H9 (cell line): ENCODE data around the gene CAPNS1. TPM values are rescaled to one million over a fixed set of nuclear protein-coding genes. Genes with fewer than 3 reads are reported as not detected.

ENCODE experiments used
- DNase-seq: peaks from one replicate; pipeline ENCODE4 v3.0.0-alpha.2; 2017
- H2AFZ ChIP-seq: one replicate; pipeline ENCODE4 v1.6.1; 2013; ENCODE audit warnings: mild to moderate bottlenecking, low read length, control low read depth, moderate library complexity
- H2AK5ac ChIP-seq: 2 replicates; pipeline ENCODE4 v1.6.1; 2013; ENCODE audit warnings: low read length, control low read depth, mixed read lengths; ENCODE audit not compliant: insufficient read length
- H2BK120ac ChIP-seq: one replicate; pipeline ENCODE4 v1.6.1; 2013; ENCODE audit warnings: low read depth, mild to moderate bottlenecking, low read length, control low read depth, inconsistent platforms; ENCODE audit not compliant: poor library complexity, severe bottlenecking
- H2BK12ac ChIP-seq: 2 replicates; pipeline ENCODE4 v1.6.1; 2013; ENCODE audit warnings: low read length, control low read depth, mixed read lengths, low read depth; ENCODE audit not compliant: insufficient read length
- H2BK15ac ChIP-seq: 2 replicates; pipeline ENCODE4 v1.6.1; 2013; ENCODE audit warnings: low read depth, low read length, control low read depth
- H2BK20ac ChIP-seq: one replicate; pipeline ENCODE4 v1.6.1; 2013; ENCODE audit warnings: low read depth, mild to moderate bottlenecking, low read length, control low read depth, inconsistent platforms; ENCODE audit not compliant: poor library complexity, severe bottlenecking
- H2BK5ac ChIP-seq: 2 replicates; pipeline ENCODE4 v1.6.1; 2013; ENCODE audit warnings: low read length, control low read depth, mixed read lengths; ENCODE audit not compliant: insufficient read length
- H3K14ac ChIP-seq: 2 replicates; pipeline ENCODE4 v1.6.1; 2013; ENCODE audit warnings: low read length, control low read depth; ENCODE audit not compliant: insufficient read depth
- H3K18ac ChIP-seq: 2 replicates; pipeline ENCODE4 v1.6.1; 2013; ENCODE audit warnings: low read depth, mild to moderate bottlenecking, mixed read lengths, low read length, control low read depth; ENCODE audit not compliant: insufficient read length
- H3K23ac ChIP-seq: 2 replicates; pipeline ENCODE4 v1.6.1; 2013; ENCODE audit warnings: low read length, control low read depth, mixed read lengths, low read depth; ENCODE audit not compliant: insufficient read length
- H3K23me2 ChIP-seq: 2 replicates; pipeline ENCODE4 v1.6.1; 2013; ENCODE audit warnings: low read depth, mild to moderate bottlenecking, mixed read lengths, low read length, control low read depth; ENCODE audit not compliant: insufficient read length, poor library complexity, severe bottlenecking
- H3K27ac ChIP-seq: 2 replicates; pipeline ENCODE4 v1.5.1; 2013; ENCODE audit warnings: low read length, control low read depth, mixed read lengths, low read depth; ENCODE audit not compliant: insufficient read length
- H3K27me3 ChIP-seq: 2 replicates; pipeline ENCODE4 v1.6.1; 2013; ENCODE audit warnings: low read length, control low read depth, inconsistent platforms; ENCODE audit not compliant: insufficient read depth
- H3K4ac ChIP-seq: 2 replicates; pipeline ENCODE4 v1.6.1; 2013; ENCODE audit warnings: low read depth, mild to moderate bottlenecking, control low read depth, inconsistent platforms, low read length, moderate library complexity
- H3K4me1 ChIP-seq: 2 replicates; pipeline ENCODE4 v1.6.1; 2013; ENCODE audit warnings: low read length, control low read depth, inconsistent platforms; ENCODE audit not compliant: insufficient read depth
- H3K4me2 ChIP-seq: 2 replicates; pipeline ENCODE4 v1.6.1; 2013; ENCODE audit warnings: low read length, control low read depth, mixed read lengths; ENCODE audit not compliant: insufficient read length, insufficient read depth
- H3K56ac ChIP-seq: 2 replicates; pipeline ENCODE4 v1.6.1; 2013; ENCODE audit warnings: low read depth, mild to moderate bottlenecking, mixed read lengths, low read length, control low read depth; ENCODE audit not compliant: insufficient read length
- H3K79me1 ChIP-seq: 2 replicates; pipeline ENCODE4 v1.6.1; 2013; ENCODE audit warnings: low read depth, mild to moderate bottlenecking, moderate library complexity, low read length, control low read depth, inconsistent platforms; ENCODE audit not compliant: insufficient read depth, poor library complexity, severe bottlenecking
- H3K79me2 ChIP-seq: 2 replicates; pipeline ENCODE4 v1.6.1; 2013; ENCODE audit warnings: low read length, control low read depth, inconsistent platforms; ENCODE audit not compliant: insufficient read depth
- H3K9ac ChIP-seq: 2 replicates; pipeline ENCODE4 v1.6.1; 2013; ENCODE audit warnings: low read length, control low read depth, mixed read lengths; ENCODE audit not compliant: insufficient read length; ENCODE audit errors: extremely low read depth
- H3K9me3 ChIP-seq: one replicate; pipeline ENCODE4 v1.6.1; 2013; ENCODE audit warnings: low read depth, low read length, inconsistent platforms; ENCODE audit not compliant: control insufficient read depth
- H3T11ph ChIP-seq: one replicate; pipeline ENCODE4 v1.6.1; 2013; ENCODE audit warnings: mild to moderate bottlenecking, low read length, control low read depth, inconsistent platforms
- H4K20me1 ChIP-seq: one replicate; pipeline ENCODE4 v1.6.1; 2013; ENCODE audit not compliant: control insufficient read depth, insufficient read length, insufficient read depth
- H4K5ac ChIP-seq: 2 replicates; pipeline ENCODE4 v1.6.1; 2013; ENCODE audit warnings: low read depth, mild to moderate bottlenecking, mixed read lengths, low read length, control low read depth; ENCODE audit not compliant: insufficient read length
- H4K8ac ChIP-seq: replicated peaks from 2 replicates; pipeline ENCODE4 v1.6.1; 2013; ENCODE audit warnings: low read length, control low read depth, mixed read lengths, low read depth; ENCODE audit not compliant: insufficient read length
- H4K91ac ChIP-seq: 2 replicates; pipeline ENCODE4 v1.6.1; 2013; ENCODE audit warnings: low read depth, mild to moderate bottlenecking, moderate library complexity, mixed read lengths, low read length, control low read depth; ENCODE audit not compliant: insufficient read length
- H3K27ac Mint-ChIP-seq, 3 experiments: 2 replicates in 2 of 3; 3 replicates in 1 of 3; pipeline ENCODE4 v1.8.0; 2020 to 2021; ENCODE audit warnings: mixed read lengths in 3 of 3, mild to moderate bottlenecking in 1 of 3, moderate library complexity in 1 of 3
- H3K27me3 Mint-ChIP-seq: 2 replicates; pipeline ENCODE4 v1.8.0; 2021; ENCODE audit warnings: low read depth, mild to moderate bottlenecking, moderate library complexity, mixed read lengths
- H3K36me3 Mint-ChIP-seq, 3 experiments: 2 replicates in 2 of 3; 3 replicates in 1 of 3; pipeline ENCODE4 v1.8.0; 2020 to 2021; ENCODE audit warnings: low read depth in 3 of 3, mixed read lengths in 3 of 3; ENCODE audit not compliant: insufficient read depth in 1 of 3
- H3K4me1 Mint-ChIP-seq, 2 experiments: 2 replicates each; pipeline ENCODE4 v1.8.0; 2020; ENCODE audit warnings: mixed read lengths in 2 of 2
- H3K4me3 Mint-ChIP-seq, 2 experiments: 2 replicates in 1 of 2; 3 replicates in 1 of 2; pipeline ENCODE4 v1.8.0; 2020 to 2021; ENCODE audit warnings: mild to moderate bottlenecking in 2 of 2, mixed read lengths in 2 of 2, moderate library complexity in 1 of 2
- H3K9me3 Mint-ChIP-seq, 2 experiments: 2 replicates in 1 of 2; 3 replicates in 1 of 2; pipeline ENCODE4 v1.8.0; 2020; ENCODE audit warnings: mild to moderate bottlenecking in 2 of 2, mixed read lengths in 2 of 2, moderate library complexity in 1 of 2
- WGBS: extraction: QIAGEN DNeasy Blood & Tissue Kit; methylation state at CpG from one replicate; pipeline ENCODE4 v1.1.7; 2013; ENCODE audit warnings: missing lambda C conversion rate, low lambda C conversion rate, mixed read lengths; ENCODE audit not compliant: insufficient read length; ENCODE audit errors: extremely low coverage; 5-methylcytosine and 5-hydroxymethylcytosine counted together
- total RNA-seq: library from RNA; stranded (reverse); gene quantifications from 2 replicates; pipeline ENCODE4 v1.2.1, GENCODE V29; 2021
- TF ChIP-seq, protein P1 (sequence below): fragments of 200-600 bp; sonication (generic); conservative IDR thresholded peaks from 3 replicates; pipeline ENCODE4 v1.8.0; 2021; ENCODE audit warnings: antibody characterized with exemption, mild to moderate bottlenecking

CAPNS1 gene
- total RNA-seq, 1 experiment from 2014 or later: 399 TPM

GRCh38 chr19:36144624-36145023, 4.8 kb downstream of the CAPNS1 start:
- Histone ChIP-seq H3K79me2 (no peaks in the 10 kb centered on the region), H4K8ac (no peak overlapping the region), H2BK20ac (no peak overlapping the region), H2BK120ac (no peak overlapping the region), H4K91ac (no peak overlapping the region), H3K4ac (no peak overlapping the region), H3K27ac (no peak overlapping the region), H3K23me2 (peaks cover 4% of the 10 kb centered on the region), H3K9ac (no peak overlapping the region), H2BK5ac (no peak overlapping the region), H3K23ac (no peak overlapping the region), H3K18ac (no peak overlapping the region), H3T11ph (no peak overlapping the region), H3K56ac (no peak overlapping the region), H2AK5ac (no peak overlapping the region), H3K4me1 (no peaks in the 10 kb centered on the region), H3K27me3 (no peaks in the 10 kb centered on the region), H2BK12ac (no peak overlapping the region), H3K14ac (no peak overlapping the region), H3K9me3 (no peaks in the 10 kb centered on the region), H2AFZ (no peak overlapping the region), H3K79me1 (no peaks in the 10 kb centered on the region), H4K5ac (no peak overlapping the region), H2BK15ac (no peak overlapping the region), H3K4me2 (no peak overlapping the region), H4K20me1 (no peaks in the 10 kb centered on the region)
- TF ChIP-seq, protein P1, sequence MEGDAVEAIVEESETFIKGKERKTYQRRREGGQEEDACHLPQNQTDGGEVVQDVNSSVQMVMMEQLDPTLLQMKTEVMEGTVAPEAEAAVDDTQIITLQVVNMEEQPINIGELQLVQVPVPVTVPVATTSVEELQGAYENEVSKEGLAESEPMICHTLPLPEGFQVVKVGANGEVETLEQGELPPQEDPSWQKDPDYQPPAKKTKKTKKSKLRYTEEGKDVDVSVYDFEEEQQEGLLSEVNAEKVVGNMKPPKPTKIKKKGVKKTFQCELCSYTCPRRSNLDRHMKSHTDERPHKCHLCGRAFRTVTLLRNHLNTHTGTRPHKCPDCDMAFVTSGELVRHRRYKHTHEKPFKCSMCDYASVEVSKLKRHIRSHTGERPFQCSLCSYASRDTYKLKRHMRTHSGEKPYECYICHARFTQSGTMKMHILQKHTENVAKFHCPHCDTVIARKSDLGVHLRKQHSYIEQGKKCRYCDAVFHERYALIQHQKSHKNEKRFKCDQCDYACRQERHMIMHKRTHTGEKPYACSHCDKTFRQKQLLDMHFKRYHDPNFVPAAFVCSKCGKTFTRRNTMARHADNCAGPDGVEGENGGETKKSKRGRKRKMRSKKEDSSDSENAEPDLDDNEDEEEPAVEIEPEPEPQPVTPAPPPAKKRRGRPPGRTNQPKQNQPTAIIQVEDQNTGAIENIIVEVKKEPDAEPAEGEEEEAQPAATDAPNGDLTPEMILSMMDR: no peak
- H3K27me3 Mint-ChIP-seq: no peaks in the 10 kb centered on the region; the same call in 1 of the 2 replicates
- H3K4me3 Mint-ChIP-seq: no peak overlapping the region
- no peak overlapping the region for H3K27ac Mint-ChIP-seq
- DNase-seq: no peak
- WGBS: no CpG with 5 or more reads among the region's 6 CpGs
- peaks cover 51 to 75% (median 71%) of the 10 kb centered on the region in 3 experiments; a peak in 6 of 7 replicates for H3K36me3 Mint-ChIP-seq
- H3K9me3 Mint-ChIP-seq: no peaks in the 10 kb centered on the region; a peak in 1 of 5 replicates
- peaks cover 9 to 12% of the 10 kb centered on the region in 2 experiments for H3K4me1 Mint-ChIP-seq
